ENCODE data around the gene TBX2. TPM values are rescaled to one million over a fixed set of nuclear protein-coding genes. Genes with fewer than 3 reads are reported as not detected.

TBX2 gene
- total and polyA plus RNA-seq, 10 of the 15 experiments (the other 5 are each of a cell fraction or from before 2014, with no cell fraction given): 0.13 TPM; not detected in 9

- TF ChIP-seq STAT3 (IDR thresholded peaks at IDR 0.05; ENCODE audit: low read depth, low read length): no peak
- no peak for TF ChIP-seq GATAD2B (conservative IDR thresholded peaks at IDR 0.05; ENCODE audit: low read depth)
- no peak for TF ChIP-seq ZBTB11 (CRISPR knock-in tag; IDR thresholded peaks at IDR 0.05)
These were observed 15.9 kb downstream of the TBX2 start (continued) for GRCh38 chr17:61415374-61416210.

GRCh38 chr17:61416211-61416539 lies 16.5 kb downstream of the TBX2 start:
- CTCF ChIA-PET: interaction anchor here (0.9 to 1.1 kb wide), 2 partner anchors 418 to 699 kb away, joined by 3 read pairs; no protein-coding TSS in a partner anchor
- Histone ChIP-seq H3K4me1 (ENCODE audit: control insufficient read depth, insufficient read depth, low read length) (peaks cover 4% of the 10 kb centered on the region; the same call in 1 of the 2 replicates), H3K36me3 (ENCODE audit: control insufficient read depth in 2 of 2, insufficient read depth in 2 of 2, low read length in 1 of 2) (no peaks in the 10 kb centered on the region), H3K9ac (ENCODE audit: control insufficient read depth, insufficient read depth, low read length) (no peak overlapping the region), H3K9me3 (replicated peaks; ENCODE audit: control insufficient read depth, insufficient read depth, low read length) (peaks cover 1% of the 10 kb centered on the region; the same call in 1 of the 3 replicates), H3K27ac (ENCODE audit: control insufficient read depth, insufficient read depth) (no peak overlapping the region), H3K4me2 (ENCODE audit: control insufficient read depth, insufficient read depth) (no peak overlapping the region), H3K4me3 (no peak overlapping the region), H3K79me2 (ENCODE audit: control insufficient read depth, insufficient read depth, low read length) (no peaks in the 10 kb centered on the region), H3K27me3 (replicated peaks in 1 of 2; ENCODE audit: control insufficient read depth in 2 of 2, insufficient read depth in 2 of 2, low read length in 1 of 2) (peaks cover 4 to 11% of the 10 kb centered on the region in 2 experiments; a peak in 3 of 4 replicates), H2AFZ (ENCODE audit: control insufficient read depth, low read depth, low read length) (no peak overlapping the region), H4K20me1 (ENCODE audit: control insufficient read depth, insufficient read depth) (no peaks in the 10 kb centered on the region)
- no peak for ATAC-seq
- POLR2A ChIA-PET: no interaction called here
- WGBS (ENCODE audit: insufficient coverage, insufficient replicate concordance, low lambda C conversion rate, missing lambda C conversion rate): 74% methylated on average over 6 of the region's 6 CpGs
- SMC1A ChIA-PET (ENCODE audit: uncharacterized antibody, unreplicated experiment): no interaction called here
- no peak for DNase-seq (ENCODE audit: low read depth, low spot score)
- intact Hi-C loops (cut with micrococcal nuclease; ENCODE audit: unreplicated experiment) (loop anchor here (5.0 kb wide), 1 partner anchor 691 kb away; no protein-coding TSS in a partner anchor), in situ Hi-C loops (cut with MboI) (loop anchor here (5.0 to 10.0 kb wide), 2 partner anchors 421 to 689 kb away; no protein-coding TSS in a partner anchor)
- no TSS peak for BruUV-seq (replicated peaks)
- no peak for FAIRE-seq
- RAD21 ChIA-PET (ENCODE audit: unreplicated experiment): interaction anchor here (0.6 to 1.3 kb wide), 2 partner anchors 420 to 687 kb away, joined by 3 to 4 read pairs; no protein-coding TSS in a partner anchor
- TF ChIP-seq STAT1 (conservative IDR thresholded peaks at IDR 0.05) (no peak), NRF1 (conservative IDR thresholded peaks at IDR 0.05; ENCODE audit: low read depth, low read length) (no peak), NR2F1 (conservative IDR thresholded peaks at IDR 0.05) (no peak), EZH2 (IDR thresholded peaks at IDR 0.05; ENCODE audit: borderline replicate concordance, control insufficient read depth, low read depth, low read length) (no peak), ZNF687 (IDR thresholded peaks at IDR 0.05) (no peak), LARP7 (IDR thresholded peaks at IDR 0.05) (no peak), EED (IDR thresholded peaks at IDR 0.05; ENCODE audit: low read depth) (no peak), ZNF24 (IDR thresholded peaks at IDR 0.05) (no peak)
